ENCODE results near the gene ANGPTL2.

DNA sequence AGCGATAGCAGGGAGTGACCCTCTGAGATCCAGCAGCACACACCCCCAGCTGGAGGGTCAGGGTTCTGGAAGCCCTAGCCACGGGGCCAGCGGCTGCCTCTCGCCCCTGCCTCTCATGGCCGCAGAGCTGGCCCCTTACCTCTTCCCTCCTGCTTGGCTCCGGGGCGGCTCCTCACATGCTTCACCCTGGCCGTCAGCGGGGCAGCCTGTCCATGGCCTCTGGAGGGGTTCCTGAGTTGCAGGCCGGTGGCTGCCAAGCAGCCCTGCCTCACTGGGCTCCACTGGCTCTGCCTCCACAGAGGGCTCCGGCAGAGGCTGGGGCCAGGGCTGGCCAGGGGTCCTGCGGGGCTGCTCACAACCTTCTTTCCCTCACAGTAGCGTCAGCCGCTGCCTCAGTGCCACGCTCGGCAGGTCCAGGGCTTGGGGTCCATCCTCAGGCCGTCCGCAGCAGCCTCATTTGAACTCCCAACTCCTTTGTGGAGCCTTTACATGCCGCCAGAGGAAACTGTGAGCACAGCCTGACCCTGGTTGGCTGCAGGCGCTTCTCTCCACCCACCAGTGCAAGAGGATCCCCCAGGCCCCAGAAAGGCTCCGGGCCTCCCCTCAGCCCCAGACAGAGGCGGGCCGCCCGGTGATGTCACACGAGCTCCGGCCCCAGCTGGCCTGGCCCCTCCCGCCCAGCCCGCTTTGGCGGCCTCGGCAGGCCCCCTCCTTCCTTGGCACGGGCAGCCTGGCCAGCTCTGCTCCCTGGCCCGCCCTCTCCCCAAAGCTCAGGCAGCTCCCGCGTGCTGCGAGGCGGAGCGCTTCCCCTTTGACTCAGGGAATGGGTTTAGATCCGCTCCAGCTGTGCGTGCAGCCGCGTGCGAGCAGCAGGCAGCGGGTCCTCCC, at the start of gene ANGPTL2:
- TF ChIP-seq, protein P1, sequence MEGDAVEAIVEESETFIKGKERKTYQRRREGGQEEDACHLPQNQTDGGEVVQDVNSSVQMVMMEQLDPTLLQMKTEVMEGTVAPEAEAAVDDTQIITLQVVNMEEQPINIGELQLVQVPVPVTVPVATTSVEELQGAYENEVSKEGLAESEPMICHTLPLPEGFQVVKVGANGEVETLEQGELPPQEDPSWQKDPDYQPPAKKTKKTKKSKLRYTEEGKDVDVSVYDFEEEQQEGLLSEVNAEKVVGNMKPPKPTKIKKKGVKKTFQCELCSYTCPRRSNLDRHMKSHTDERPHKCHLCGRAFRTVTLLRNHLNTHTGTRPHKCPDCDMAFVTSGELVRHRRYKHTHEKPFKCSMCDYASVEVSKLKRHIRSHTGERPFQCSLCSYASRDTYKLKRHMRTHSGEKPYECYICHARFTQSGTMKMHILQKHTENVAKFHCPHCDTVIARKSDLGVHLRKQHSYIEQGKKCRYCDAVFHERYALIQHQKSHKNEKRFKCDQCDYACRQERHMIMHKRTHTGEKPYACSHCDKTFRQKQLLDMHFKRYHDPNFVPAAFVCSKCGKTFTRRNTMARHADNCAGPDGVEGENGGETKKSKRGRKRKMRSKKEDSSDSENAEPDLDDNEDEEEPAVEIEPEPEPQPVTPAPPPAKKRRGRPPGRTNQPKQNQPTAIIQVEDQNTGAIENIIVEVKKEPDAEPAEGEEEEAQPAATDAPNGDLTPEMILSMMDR (IDR thresholded peaks at IDR 0.05; ENCODE audit: borderline replicate concordance, extremely low read depth, low read length, poor library complexity, severe bottlenecking): no peak
- no peak for TF ChIP-seq EZH2 (IDR thresholded peaks at IDR 0.05; ENCODE audit: borderline replicate concordance, low read depth, low read length, severe bottlenecking)

All from DND-41 (cell line).